ENCODE measurements around the gene MON1B.

DNA sequence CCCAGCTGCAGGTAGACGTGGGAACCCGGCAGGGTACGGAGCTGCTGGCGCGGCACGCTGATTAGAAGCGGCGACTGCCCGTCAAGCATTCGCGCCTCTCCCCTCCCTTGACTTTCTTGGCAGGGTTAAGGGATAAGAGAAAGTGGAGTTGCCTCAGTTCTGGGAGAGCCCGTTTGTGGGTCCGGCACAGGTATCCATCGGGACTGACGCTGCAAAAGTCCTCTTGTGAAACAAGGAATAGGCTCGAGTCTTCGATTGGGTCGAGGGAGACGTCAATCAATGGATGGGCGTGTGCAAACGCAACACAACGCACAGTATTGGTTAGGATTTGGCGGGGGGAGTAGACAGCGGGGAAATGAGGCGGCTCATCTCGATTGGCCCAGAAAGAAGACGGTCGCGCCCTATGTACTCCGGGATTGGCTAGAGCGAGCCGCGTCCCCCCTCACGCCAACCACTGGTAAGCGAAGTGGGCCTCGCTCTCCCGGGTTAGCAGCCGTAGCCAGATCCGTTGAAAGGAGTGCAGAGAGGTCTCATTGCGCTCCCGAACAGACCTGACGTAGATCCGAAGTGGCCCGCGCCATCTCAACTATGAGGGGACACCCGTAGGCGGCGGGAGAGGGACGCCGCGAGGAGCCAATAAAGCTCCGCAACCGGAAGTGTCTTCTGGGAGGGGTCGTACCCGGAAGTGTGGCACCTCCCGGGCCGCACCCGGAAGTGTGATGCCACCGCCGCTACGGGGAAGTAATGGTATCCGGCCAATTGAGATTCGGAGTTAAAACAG is at the start of gene MON1B:
- no peak for TF ChIP-seq EZH2 (IDR thresholded peaks at IDR 0.05; ENCODE audit: low read length)
- TF ChIP-seq, protein P1, sequence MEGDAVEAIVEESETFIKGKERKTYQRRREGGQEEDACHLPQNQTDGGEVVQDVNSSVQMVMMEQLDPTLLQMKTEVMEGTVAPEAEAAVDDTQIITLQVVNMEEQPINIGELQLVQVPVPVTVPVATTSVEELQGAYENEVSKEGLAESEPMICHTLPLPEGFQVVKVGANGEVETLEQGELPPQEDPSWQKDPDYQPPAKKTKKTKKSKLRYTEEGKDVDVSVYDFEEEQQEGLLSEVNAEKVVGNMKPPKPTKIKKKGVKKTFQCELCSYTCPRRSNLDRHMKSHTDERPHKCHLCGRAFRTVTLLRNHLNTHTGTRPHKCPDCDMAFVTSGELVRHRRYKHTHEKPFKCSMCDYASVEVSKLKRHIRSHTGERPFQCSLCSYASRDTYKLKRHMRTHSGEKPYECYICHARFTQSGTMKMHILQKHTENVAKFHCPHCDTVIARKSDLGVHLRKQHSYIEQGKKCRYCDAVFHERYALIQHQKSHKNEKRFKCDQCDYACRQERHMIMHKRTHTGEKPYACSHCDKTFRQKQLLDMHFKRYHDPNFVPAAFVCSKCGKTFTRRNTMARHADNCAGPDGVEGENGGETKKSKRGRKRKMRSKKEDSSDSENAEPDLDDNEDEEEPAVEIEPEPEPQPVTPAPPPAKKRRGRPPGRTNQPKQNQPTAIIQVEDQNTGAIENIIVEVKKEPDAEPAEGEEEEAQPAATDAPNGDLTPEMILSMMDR (optimal IDR thresholded peaks at IDR 0.05 in 1 of 3, IDR thresholded peaks at IDR 0.05 in 1 of 3, conservative IDR thresholded peaks at IDR 0.05 in 1 of 3; ENCODE audit: extremely low read depth in 1 of 3, insufficient read depth in 2 of 3, low read length in 3 of 3): no peak
